ENCODE measurements around the gene SPACA6.

GRCh38 chr19:51754770-51755169 is 61.6 kb downstream of the SPACA6 start:
- TF ChIP-seq CTCF (conservative IDR thresholded peaks at IDR 0.05; ENCODE audit: low read length): no peak
- TF ChIP-seq EZH2phosphoT487 (IDR thresholded peaks at IDR 0.05; ENCODE audit: borderline replicate concordance): no peak
